ENCODE data around the gene KIF25. TPM values are rescaled to one million over a fixed set of nuclear protein-coding genes. Genes with fewer than 3 reads are reported as not detected.

The KIF25 gene
- total RNA-seq, 1 experiment from 2014 or later: 0.59 TPM

GRCh38 chr6:168043193-168043847, 45.8 kb downstream of the KIF25 start:
- Histone ChIP-seq H2AFZ (ENCODE audit: low read length) (no peak overlapping the region), H3K79me1 (ENCODE audit: insufficient read depth, low read depth, low read length, poor library complexity, severe bottlenecking) (no peaks in the 10 kb centered on the region), H3K9me3 (ENCODE audit: control insufficient read depth, low read depth, low read length) (peaks cover 28% of the 10 kb centered on the region), H3K4me1 (ENCODE audit: insufficient read depth, low read length) (no peaks in the 10 kb centered on the region), H3T11ph (ENCODE audit: low read length) (no peak overlapping the region), H3K4me2 (ENCODE audit: insufficient read depth, insufficient read length, low read length) (no peak overlapping the region), H4K20me1 (ENCODE audit: control insufficient read depth, insufficient read depth, insufficient read length) (no peaks in the 10 kb centered on the region), H3K56ac (ENCODE audit: insufficient read length, low read depth, low read length) (no peak overlapping the region), H3K27ac (ENCODE audit: insufficient read length, low read depth, low read length) (no peak overlapping the region), H3K23ac (ENCODE audit: insufficient read length, low read depth, low read length) (no peak overlapping the region), H4K8ac (replicated peaks; ENCODE audit: insufficient read length, low read depth, low read length) (no peak overlapping the region), H4K5ac (ENCODE audit: insufficient read length, low read depth, low read length) (no peak overlapping the region), H2BK15ac (ENCODE audit: low read depth, low read length) (no peak overlapping the region), H2AK5ac (ENCODE audit: insufficient read length, low read length) (no peak overlapping the region), H2BK5ac (ENCODE audit: insufficient read length, low read length) (no peak overlapping the region), H3K9ac (ENCODE audit: extremely low read depth, insufficient read length, low read length) (no peak overlapping the region), H3K4ac (ENCODE audit: low read depth, low read length) (no peak overlapping the region), H2BK120ac (ENCODE audit: low read depth, low read length, poor library complexity, severe bottlenecking) (no peak overlapping the region), H3K27me3 (ENCODE audit: insufficient read depth, low read length) (no peaks in the 10 kb centered on the region), H3K23me2 (ENCODE audit: insufficient read length, low read depth, low read length, poor library complexity, severe bottlenecking) (peaks cover 3% of the 10 kb centered on the region), H4K91ac (ENCODE audit: insufficient read length, low read depth, low read length) (no peak overlapping the region), H3K79me2 (ENCODE audit: insufficient read depth, low read length) (no peaks in the 10 kb centered on the region), H3K14ac (ENCODE audit: insufficient read depth, low read length) (no peak overlapping the region), H2BK20ac (ENCODE audit: low read depth, low read length, poor library complexity, severe bottlenecking) (no peak overlapping the region), H2BK12ac (ENCODE audit: insufficient read length, low read depth, low read length) (no peak overlapping the region), H3K18ac (ENCODE audit: insufficient read length, low read depth, low read length) (no peak overlapping the region)
- H3K27me3 Mint-ChIP-seq (ENCODE audit: low read depth): peaks cover 7% of the 10 kb centered on the region
- peaks cover 13 to 36% (median 24%) of the 10 kb centered on the region in 3 experiments for H3K36me3 Mint-ChIP-seq (ENCODE audit: insufficient read depth in 1 of 3, low read depth in 3 of 3)
- WGBS (ENCODE audit: extremely low coverage, insufficient read length, low lambda C conversion rate): no CpG with 5 or more reads among the region's 17 CpGs
- no peak for TF ChIP-seq CTCF (conservative IDR thresholded peaks at IDR 0.05)
- H3K27ac Mint-ChIP-seq: no peak overlapping the region
- no peaks in the 10 kb centered on the region for H3K4me1 Mint-ChIP-seq
- peaks cover 29 to 38% of the 10 kb centered on the region in 2 experiments for H3K9me3 Mint-ChIP-seq
- DNase-seq: no peak
- no peak overlapping the region for H3K4me3 Mint-ChIP-seq

Measured in H9 (cell line).